CD4-positive, alpha-beta T cell (primary cell): ENCODE measurements around the gene GTSF1L. TPM values are rescaled to one million over a fixed set of nuclear protein-coding genes. Genes with fewer than 3 reads are reported as not detected.
A peak's percentile ranks its signal among the peaks of the same experiment; 100 is the strongest.

Experiments used
- ATAC-seq: fragments of 200-7000 bp; cut with Tn5 transposase; one replicate; pipeline ENCODE4 v1.10.0; 2022; ENCODE audit warnings: mild to moderate bottlenecking; ENCODE audit not compliant: poor library complexity
- CTCF ChIA-PET: fragments of 350-600 bp; sonication (Branson Sonifier 250); formaldehyde crosslinking; loops from one replicate; lab custom pipeline; 2021; ENCODE audit warnings: antibody characterized with exemption, inconsistent platforms; lab: Charles Lee
- POLR2A ChIA-PET: fragments of 350-600 bp; sonication (Branson Sonifier 250); formaldehyde crosslinking; loops from one replicate; lab custom pipeline; 2021; ENCODE audit warnings: antibody characterized with exemption, inconsistent platforms; lab: Charles Lee
- DNase-seq, 14 experiments: peaks; one replicate each; pipeline ENCODE4 v3.0.0-alpha.2; 2013 to 2020; ENCODE audit warnings: mixed read lengths in 2 of 14
- H3K27ac ChIP-seq, 2 donors: one replicate each; pipeline versions ENCODE4 v1.5.1 to v1.7.0; 2013; ENCODE audit warnings: low read length in 2 of 2, low read depth in 1 of 2, mild to moderate bottlenecking in 1 of 2
- H3K27me3 ChIP-seq, 2 experiments: 1 replicate in 1 of 2; 2 replicates in 1 of 2; pipeline versions ENCODE4 v1.6.1 to v1.7.0; 2013; ENCODE audit warnings: low read length in 2 of 2, control low read depth in 1 of 2, mild to moderate bottlenecking in 1 of 2, moderate library complexity in 1 of 2; ENCODE audit not compliant: insufficient read depth in 2 of 2, control insufficient read depth in 1 of 2
- H3K36me3 ChIP-seq: one replicate; pipeline ENCODE4 v1.6.1; 2013; ENCODE audit warnings: low read length, control low read depth; ENCODE audit not compliant: insufficient read depth
- H3K4me1 ChIP-seq: one replicate; pipeline ENCODE4 v1.6.1; 2013; ENCODE audit warnings: low read length, control low read depth; ENCODE audit not compliant: insufficient read depth
- H3K4me3 ChIP-seq: one replicate; pipeline ENCODE4 v1.5.1; 2013; ENCODE audit warnings: mild to moderate bottlenecking, low read length, moderate library complexity
- H3K9me3 ChIP-seq, 2 experiments: 1 replicate in 1 of 2; 2 replicates in 1 of 2; pipeline versions ENCODE4 v1.6.1 to v1.7.0; 2013; ENCODE audit warnings: low read length in 2 of 2, mild to moderate bottlenecking in 2 of 2, control low read depth in 1 of 2, moderate library complexity in 1 of 2; ENCODE audit not compliant: control insufficient read depth in 1 of 2, insufficient read depth in 1 of 2
- H3K27ac Mint-ChIP-seq: one replicate; pipeline ENCODE4 v1.8.0; 2020; ENCODE audit warnings: mixed read lengths
- H3K27me3 Mint-ChIP-seq: one replicate; pipeline ENCODE4 v1.8.0; 2021; ENCODE audit warnings: mixed read lengths
- H3K36me3 Mint-ChIP-seq: one replicate; pipeline ENCODE4 v1.8.0; 2021; ENCODE audit warnings: low read depth, mixed read lengths
- H3K4me1 Mint-ChIP-seq: one replicate; pipeline ENCODE4 v1.8.0; 2021; ENCODE audit warnings: low read depth, mixed read lengths
- H3K4me3 Mint-ChIP-seq: one replicate; pipeline ENCODE4 v1.8.0; 2020; ENCODE audit warnings: mild to moderate bottlenecking, mixed read lengths
- H3K9me3 Mint-ChIP-seq: one replicate; pipeline ENCODE4 v1.8.0; 2020; ENCODE audit warnings: mixed read lengths
- intact Hi-C, 2 experiments: fragments of 100-400 bp; cut with DNase I in 1 of 2; cut with micrococcal nuclease in 1 of 2; formaldehyde crosslinking; loops; one replicate each; pipeline versions ENCODE4 v1.15.1 to v1.9.0; 2023 to 2025; cut with DNase I, micrococcal nuclease
- total RNA-seq, 174 experiments: library from RNA in 2 of 174; stranded (reverse) in 2 of 174; gene quantifications; one replicate each; pipeline ENCODE4 v1.2.3 and lab custom pipeline; 2021 to 2026
- TF ChIP-seq, protein P1 (sequence below): fragments of 200-600 bp; IDR thresholded peaks from one replicate; pipeline ENCODE4 v1.8.0; 2022; ENCODE audit warnings: antibody characterized with exemption, mild to moderate bottlenecking

GTSF1L gene
- total RNA-seq, 2 experiments from 2014 or later = not detected

DNA sequence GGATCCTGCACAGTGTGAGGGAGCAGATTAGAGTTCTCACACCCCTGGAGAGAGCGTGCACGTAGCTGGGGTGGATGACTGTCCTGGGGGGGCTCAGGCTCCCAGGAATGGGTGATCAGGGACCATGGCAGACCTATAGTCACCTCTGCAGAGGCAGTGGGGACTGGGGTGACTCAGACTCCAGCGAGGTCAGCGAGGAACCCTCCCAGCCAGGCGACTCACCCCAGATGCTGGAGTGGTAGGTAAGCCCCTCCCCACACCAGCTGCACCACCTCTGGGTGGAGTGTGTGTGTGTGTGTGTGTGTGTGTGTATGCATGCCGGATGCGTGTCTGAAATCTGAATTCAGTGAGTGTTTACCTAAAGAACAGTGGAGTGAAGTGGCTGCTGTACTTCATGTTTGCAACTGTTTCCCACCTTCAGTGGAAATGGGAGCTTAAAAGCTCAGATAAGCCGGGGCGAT lies 17.4 kb upstream of the GTSF1L start:
- no peaks in the 10 kb centered on the region for H3K27me3 ChIP-seq
- intact Hi-C loops = no loop called here
- H3K4me3 ChIP-seq = no peak overlapping the region
- H3K27me3 Mint-ChIP-seq = no peaks in the 10 kb centered on the region
- H3K4me3 Mint-ChIP-seq = no peak overlapping the region
- DNase-seq (peak in 2 of 14 experiments; percentile 29 to 35), ATAC-seq (no peak)
- no peaks in the 10 kb centered on the region for H3K4me1 Mint-ChIP-seq
- H3K36me3 ChIP-seq = no peaks in the 10 kb centered on the region
- H3K9me3 Mint-ChIP-seq = no peaks in the 10 kb centered on the region
- ChIA-PET CTCF (no interaction called here), POLR2A (no interaction called here)
- no peak overlapping the region for H3K27ac ChIP-seq
- no peaks in the 10 kb centered on the region for H3K4me1 ChIP-seq
- no peaks in the 10 kb centered on the region for H3K36me3 Mint-ChIP-seq
- no peaks in the 10 kb centered on the region for H3K9me3 ChIP-seq
- no peak overlapping the region for H3K27ac Mint-ChIP-seq
- TF ChIP-seq, protein P1, sequence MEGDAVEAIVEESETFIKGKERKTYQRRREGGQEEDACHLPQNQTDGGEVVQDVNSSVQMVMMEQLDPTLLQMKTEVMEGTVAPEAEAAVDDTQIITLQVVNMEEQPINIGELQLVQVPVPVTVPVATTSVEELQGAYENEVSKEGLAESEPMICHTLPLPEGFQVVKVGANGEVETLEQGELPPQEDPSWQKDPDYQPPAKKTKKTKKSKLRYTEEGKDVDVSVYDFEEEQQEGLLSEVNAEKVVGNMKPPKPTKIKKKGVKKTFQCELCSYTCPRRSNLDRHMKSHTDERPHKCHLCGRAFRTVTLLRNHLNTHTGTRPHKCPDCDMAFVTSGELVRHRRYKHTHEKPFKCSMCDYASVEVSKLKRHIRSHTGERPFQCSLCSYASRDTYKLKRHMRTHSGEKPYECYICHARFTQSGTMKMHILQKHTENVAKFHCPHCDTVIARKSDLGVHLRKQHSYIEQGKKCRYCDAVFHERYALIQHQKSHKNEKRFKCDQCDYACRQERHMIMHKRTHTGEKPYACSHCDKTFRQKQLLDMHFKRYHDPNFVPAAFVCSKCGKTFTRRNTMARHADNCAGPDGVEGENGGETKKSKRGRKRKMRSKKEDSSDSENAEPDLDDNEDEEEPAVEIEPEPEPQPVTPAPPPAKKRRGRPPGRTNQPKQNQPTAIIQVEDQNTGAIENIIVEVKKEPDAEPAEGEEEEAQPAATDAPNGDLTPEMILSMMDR = no peak

DNA sequence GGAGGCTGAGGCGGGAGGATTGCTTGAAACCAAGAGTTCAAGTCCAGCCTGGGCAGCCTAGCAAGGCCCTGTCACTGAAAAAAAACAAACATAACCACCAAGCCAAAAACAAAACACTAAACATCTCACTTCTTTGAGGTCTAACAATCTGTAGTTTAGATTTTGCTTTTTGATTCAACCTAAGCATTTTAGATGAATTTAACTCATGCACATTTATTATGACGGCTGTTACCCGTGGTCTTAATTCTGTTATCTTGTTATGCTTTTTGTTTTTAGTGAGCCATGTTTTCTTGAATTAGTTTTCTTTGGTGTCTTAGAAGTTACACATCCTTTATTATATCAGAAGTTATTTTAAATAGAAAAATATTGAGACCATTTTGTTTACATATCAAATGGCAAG lies 13.8 kb upstream of the GTSF1L start:
- peaks cover under 1% of the 10 kb centered on the region for H3K4me1 Mint-ChIP-seq
- no peak overlapping the region for H3K4me3 Mint-ChIP-seq
- H3K27me3 ChIP-seq = no peaks in the 10 kb centered on the region
- H3K36me3 Mint-ChIP-seq = no peaks in the 10 kb centered on the region
- H3K9me3 ChIP-seq = no peaks in the 10 kb centered on the region
- H3K27ac ChIP-seq = no peak overlapping the region
- ATAC-seq = no peak
- no peak overlapping the region for H3K4me3 ChIP-seq
- TF ChIP-seq, protein P1 = no peak
- H3K9me3 Mint-ChIP-seq = no peaks in the 10 kb centered on the region
- no peak overlapping the region for H3K27ac Mint-ChIP-seq
- ChIA-PET POLR2A (no interaction called here), CTCF (interaction anchor here (0.6 kb wide), 1 partner anchor 12 kb away, joined by 3 read pairs; no protein-coding TSS in a partner anchor)
- intact Hi-C loops = no loop called here
- no peaks in the 10 kb centered on the region for H3K36me3 ChIP-seq
- no peak for DNase-seq
- H3K4me1 ChIP-seq = no peaks in the 10 kb centered on the region
- H3K27me3 Mint-ChIP-seq = no peaks in the 10 kb centered on the region

DNA sequence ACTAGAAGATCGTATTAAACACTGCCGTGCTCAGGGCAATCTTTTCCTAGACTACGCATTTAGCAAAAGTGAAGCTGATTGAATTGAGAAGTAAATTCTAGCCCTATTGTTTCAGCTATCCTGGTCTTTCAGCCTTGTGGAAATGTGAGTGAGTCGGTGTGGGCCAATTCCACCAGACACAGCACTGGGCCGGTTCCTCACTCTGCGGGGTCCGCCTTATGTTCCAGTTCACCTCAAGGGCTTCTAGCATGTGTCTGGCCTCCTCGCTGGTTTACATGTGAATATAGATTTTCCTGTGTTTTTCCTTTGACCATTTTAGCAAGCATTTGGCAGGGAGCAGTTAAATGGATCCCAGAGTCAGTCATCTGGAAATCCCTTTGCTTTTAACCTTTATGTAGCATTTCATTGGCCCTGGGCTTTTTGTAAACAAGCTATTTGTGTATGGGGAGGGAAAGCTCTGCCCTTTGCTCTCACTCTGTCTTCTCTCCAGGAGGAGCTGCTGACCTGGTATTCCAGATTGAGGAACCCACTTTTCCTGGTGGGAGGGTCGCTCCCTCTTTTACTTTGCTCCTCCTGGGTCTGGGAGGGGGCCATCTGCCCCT lies 12.4 kb upstream of the GTSF1L start:
- Histone ChIP-seq H3K4me3 (no peak overlapping the region), H3K36me3 (no peaks in the 10 kb centered on the region), H3K27ac (no peak overlapping the region), H3K27me3 (no peaks in the 10 kb centered on the region), H3K9me3 (no peaks in the 10 kb centered on the region), H3K4me1 (no peaks in the 10 kb centered on the region)
- Mint-ChIP-seq H3K4me3 (no peak overlapping the region), H3K27ac (no peak overlapping the region), H3K9me3 (no peaks in the 10 kb centered on the region), H3K4me1 (peaks cover 7% of the 10 kb centered on the region), H3K36me3 (no peaks in the 10 kb centered on the region), H3K27me3 (no peaks in the 10 kb centered on the region)
- ATAC-seq (no peak), DNase-seq (no peak)
- TF ChIP-seq, protein P1 = no peak
- intact Hi-C loops = no loop called here
- CTCF ChIA-PET = no interaction called here
- POLR2A ChIA-PET = interaction anchor here (1.0 kb wide), 1 partner anchor 17 kb away, joined by 3 read pairs; no protein-coding TSS in a partner anchor
